ENCODE results near the gene SPANXN4.

DNA sequence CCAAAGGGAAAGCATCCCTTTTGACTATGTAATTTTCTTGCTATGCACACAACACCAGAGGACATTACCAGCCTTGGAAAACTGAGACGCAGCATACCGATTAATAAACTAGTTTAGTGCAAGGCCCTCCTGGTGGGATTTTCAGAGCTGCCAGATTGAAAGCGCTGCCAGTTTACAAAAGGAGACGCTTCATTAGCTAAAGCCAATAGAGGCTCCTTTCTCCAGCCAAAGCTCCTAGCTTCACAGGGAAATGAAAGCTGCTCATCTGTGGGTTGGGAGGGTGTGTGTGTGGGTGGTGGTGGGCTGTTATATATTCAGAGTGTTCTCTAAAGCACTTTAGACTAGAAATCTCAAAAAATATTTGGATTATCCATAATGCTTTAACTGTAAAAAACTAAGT is 32.4 kb downstream of the SPANXN4 start:
- TF ChIP-seq CTCF (IDR thresholded peaks at IDR 0.05) (no peak), POLR2AphosphoS5 (IDR thresholded peaks at IDR 0.05) (no peak)
